Fibroblast of skin of right quadriceps (primary cell): ENCODE measurements around the gene PCDHGB7.
"Not testable (repeated sequence)": the region's sequence is repeated elsewhere in the genome, so short reads cannot be mapped to it uniquely, and the experiment has no call there.

Experiments used
- DNase-seq: peaks from one replicate; pipeline ENCODE4 v3.0.0-alpha.2; 2013

Gene PCDHGB7

DNA sequence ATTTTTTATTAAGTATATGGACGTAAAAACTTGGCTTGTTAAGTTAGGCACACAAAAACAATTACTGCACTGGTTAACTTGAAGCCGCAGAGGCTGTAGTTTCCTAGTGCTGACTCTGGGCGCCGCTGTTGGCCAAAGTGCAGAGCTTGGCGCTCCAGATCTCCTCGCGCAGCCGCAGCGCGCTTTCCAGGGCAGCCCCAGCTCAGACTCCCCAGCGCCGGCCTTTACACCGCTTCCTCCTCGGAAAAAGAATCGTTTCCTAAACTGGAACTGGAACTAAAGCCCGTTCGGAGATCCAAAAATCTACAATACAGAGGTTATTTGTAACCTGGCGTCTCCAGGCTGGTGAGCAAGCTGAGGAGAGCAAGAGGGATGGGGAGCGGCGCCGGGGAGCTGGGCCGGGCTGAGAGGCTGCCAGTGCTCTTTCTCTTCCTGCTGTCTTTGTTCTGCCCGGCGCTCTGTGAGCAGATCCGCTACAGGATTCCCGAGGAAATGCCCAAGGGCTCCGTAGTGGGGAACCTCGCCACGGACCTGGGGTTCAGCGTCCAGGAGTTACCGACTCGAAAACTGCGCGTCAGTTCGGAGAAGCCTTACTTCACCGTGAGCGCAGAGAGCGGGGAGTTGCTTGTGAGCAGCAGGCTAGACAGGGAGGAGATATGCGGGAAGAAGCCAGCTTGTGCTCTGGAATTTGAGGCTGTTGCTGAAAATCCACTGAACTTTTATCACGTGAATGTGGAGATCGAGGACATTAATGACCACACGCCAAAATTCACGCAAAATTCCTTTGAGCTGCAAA, 19.5 kb upstream of the PCDHGB7 start, which contains the start of gene PCDHGB5:
PCDHGB5 (plus strand) TSS at position 192 of the 796 bp plus-strand sequence; CDS start at position 373, 181 bp downstream.
- DNase-seq, result peak; percentile 61

DNA sequence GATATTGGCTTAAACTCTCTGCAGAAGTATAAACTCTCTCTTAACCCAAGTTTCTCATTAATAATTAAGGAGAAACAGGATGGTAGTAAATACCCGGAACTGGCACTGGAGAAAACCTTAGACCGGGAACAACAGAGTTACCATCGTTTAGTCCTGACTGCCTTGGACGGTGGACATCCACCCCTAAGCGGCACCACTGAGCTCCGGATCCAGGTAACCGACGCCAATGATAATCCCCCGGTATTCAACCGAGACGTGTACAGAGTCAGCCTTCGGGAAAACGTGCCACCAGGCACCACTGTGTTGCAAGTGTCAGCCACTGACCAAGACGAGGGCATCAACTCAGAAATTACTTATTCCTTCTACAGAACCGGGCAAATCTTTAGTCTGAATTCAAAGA, 18.9 kb upstream of the PCDHGB7 start:
- no peak for DNase-seq

DNA sequence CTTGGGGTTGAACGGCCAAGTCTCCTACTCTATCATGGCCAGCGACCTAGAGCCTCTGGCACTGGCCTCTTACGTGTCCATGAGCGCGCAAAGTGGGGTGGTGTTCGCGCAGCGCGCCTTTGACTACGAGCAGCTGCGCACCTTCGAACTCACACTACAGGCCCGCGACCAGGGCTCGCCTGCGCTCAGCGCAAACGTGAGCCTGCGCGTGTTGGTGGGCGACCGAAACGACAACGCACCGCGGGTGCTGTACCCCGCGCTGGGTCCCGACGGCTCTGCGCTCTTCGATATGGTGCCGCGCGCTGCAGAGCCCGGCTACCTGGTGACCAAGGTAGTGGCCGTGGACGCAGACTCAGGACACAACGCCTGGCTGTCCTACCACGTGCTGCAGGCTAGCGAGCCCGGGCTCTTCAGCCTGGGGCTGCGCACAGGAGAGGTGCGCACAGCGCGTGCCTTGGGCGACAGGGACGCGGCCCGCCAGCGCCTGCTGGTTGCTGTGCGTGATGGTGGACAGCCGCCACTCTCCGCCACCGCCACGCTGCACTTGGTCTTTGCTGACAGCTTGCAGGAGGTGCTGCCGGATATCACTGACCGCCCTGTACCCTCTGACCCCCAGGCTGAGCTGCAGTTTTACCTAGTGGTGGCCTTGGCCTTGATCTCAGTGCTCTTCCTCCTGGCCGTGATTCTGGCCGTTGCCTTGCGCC, 17.8 kb upstream of the PCDHGB7 start:
- DNase-seq, result no peak

DNA sequence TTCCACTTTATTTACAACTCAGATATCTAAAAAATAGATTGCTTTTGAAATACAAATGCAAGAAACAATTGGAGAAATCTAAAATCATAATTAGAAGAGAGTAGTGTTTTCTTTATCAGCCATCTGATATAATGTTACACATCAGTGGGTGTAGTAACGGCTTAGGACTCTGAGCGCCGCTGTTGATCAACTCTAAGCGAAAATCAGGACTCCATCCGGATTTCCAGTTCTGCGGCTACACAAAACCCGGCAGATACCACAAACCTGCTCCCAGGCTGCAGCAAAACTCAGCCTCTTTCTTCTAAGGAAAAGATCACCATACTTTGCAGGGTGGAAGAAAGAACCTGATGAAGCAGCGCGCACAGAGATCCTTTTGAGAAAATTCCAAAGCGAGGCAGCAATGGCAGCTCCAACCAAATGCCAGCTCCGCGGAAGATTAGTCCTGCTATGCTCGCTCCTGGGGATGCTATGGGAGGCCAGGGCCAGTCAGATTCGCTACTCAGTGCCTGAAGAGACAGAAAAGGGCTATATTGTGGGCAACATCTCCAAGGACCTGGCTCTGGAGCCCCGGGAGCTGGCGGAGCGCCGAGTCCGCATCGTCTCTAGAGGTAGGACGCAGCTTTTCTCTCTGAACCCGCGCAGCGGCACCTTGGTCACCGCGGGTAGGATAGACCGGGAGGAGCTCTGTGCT, 14.8 kb upstream of the PCDHGB7 start, which contains the start of gene PCDHGA9:
PCDHGA9 (plus strand) TSS at position 226 of the 691 bp plus-strand sequence; CDS start at position 401, 175 bp downstream.
- DNase-seq, result peak; percentile 35

DNA sequence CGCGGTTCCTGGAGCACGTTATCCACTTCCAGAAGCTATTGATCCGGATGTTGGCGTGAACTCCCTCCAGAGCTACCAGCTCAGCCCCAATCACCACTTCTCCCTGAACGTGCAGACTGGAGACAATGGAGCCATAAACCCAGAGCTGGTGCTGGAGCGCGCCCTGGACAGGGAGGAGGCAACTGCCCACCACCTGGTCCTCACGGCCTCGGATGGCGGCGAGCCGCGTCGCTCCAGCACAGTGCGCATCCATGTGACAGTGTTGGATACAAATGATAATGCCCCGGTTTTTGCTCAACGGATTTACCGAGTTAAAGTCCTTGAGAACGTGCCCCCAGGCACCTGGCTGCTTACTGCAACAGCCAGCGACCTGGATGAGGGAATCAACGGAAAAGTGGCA, 14.1 kb upstream of the PCDHGB7 start:
- DNase-seq, result no peak

DNA sequence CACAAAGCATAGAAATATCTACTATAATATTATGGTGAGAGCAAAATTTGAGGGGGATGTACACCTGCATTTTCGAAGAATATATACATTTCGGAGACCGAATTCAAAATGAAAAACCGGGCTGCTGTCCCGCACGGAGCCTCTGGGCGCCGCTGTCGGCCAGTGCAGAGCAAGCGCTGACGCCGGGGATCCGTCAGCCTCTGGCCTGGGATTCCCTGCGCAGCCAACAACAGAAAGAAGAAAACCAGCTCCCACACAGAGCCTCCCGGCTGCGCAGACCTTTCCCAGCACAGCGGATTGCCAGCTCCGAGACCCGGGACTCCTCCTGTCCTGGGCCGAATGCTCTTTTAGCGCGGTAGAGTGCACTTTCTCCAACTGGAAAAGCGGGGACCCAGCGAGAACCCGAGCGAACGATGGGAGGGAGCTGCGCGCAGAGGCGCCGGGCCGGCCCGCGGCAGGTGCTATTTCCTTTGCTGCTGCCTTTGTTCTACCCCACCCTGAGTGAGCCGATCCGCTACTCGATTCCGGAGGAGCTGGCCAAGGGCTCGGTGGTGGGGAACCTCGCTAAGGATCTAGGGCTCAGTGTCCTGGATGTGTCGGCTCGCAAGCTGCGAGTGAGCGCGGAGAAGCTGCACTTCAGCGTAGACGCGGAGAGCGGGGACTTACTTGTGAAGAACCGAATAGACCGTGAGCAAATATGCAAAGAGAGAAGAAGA, 9.5 kb upstream of the PCDHGB7 start, which contains the start of gene PCDHGB6:
PCDHGB6 (plus strand) TSS at position 232 of the 716 bp plus-strand sequence; CDS start at position 414, 182 bp downstream.
- DNase-seq, result peak; percentile 46

DNA sequence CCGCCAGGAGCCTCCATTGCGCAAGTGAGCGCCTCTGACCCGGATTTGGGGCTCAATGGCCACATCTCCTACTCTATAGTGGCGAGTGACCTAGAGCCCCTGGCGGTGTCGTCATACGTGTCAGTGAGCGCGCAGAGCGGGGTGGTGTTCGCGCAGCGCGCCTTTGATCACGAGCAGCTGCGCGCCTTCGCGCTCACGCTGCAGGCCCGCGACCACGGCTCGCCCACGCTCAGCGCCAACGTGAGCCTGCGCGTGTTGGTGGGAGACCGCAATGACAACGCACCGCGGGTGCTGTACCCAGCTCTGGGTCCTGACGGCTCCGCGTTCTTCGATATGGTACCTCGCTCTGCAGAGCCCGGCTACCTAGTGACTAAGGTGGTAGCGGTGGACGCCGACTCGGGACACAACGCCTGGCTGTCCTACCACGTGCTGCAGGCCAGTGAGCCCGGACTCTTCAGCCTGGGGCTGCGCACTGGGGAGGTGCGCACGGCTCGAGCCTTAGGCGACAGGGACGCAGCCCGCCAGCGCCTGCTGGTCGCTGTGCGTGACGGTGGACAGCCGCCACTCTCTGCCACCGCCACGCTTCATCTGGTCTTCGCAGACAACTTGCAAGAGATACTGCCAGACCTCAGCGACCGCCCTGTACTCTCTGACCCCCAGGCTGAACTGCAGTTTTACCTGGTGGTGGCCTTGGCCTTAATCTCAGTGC, 7.7 kb upstream of the PCDHGB7 start:
- no peak for DNase-seq

DNA sequence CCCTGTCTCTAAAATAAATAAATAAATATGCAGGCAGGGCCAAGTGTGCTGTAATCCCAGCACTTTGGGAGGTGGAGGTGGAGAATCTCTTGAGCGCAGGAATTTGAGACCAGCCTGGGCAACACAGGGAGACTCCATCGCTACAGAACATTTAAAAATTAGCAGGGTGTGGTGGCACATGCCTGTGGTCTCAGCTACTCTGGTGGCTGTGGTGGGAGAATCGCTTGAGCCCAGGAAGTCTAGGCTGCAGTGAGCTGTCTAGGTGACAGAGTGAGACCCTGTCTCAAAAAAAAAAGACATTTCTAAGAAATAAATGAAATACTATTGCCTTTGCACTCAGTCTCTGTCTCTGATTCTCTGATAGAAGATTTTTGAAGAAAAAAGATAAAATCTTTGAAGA, 5.9 kb upstream of the PCDHGB7 start:
- no peak for DNase-seq

DNA sequence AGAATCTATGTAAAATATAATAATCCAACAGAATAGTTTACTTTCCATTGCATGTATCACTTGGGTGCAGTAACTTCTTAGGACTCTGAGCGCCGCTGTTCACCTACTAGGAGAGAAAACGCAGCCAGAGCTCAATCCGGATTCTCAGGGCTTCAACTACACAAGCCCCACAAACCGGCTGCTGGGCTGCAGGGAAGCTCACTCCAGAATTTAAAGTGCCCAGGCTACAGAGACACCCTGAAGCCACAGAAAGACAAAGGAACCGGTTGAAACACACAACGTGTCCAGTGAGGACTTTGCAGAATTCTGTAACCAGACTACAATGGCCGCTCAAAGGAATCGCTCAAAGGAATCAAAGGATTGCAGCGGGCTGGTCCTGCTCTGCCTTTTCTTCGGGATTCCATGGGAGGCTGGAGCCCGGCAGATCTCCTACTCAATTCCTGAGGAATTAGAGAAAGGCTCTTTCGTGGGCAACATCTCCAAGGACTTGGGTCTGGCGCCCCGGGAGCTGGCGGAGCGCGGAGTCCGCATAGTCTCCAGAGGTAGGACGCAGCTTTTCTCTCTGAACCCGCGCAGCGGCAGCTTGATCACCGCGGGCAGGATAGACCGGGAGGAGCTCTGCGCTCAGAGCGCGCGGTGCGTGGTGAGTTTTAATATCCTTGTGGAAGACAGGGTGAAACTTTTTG, 4.5 kb upstream of the PCDHGB7 start, which contains the start of gene PCDHGA10:
PCDHGA10 (plus strand) TSS at position 134 of the 686 bp plus-strand sequence; CDS start at position 323, 189 bp downstream.
- DNase-seq, result peak; percentile 75

DNA sequence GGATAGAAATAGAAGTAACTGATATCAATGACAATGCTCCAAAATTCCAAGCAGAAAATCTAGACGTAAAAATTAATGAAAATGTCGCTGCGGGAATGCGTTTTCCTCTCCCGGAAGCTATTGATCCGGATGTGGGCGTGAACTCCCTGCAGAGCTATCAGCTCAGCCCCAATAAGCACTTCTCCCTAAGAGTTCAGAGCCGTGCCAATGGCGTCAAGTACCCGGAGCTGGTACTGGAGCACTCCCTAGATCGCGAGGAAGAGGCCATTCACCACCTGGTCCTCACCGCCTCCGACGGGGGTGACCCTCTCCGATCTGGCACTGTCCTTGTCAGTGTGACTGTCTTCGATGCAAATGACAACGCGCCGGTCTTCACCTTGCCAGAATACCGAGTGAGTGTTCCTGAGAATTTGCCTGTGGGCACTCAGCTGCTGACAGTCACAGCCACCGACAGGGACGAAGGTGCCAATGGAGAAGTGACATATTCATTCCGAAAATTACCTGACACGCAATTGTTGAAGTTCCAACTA, 3.9 kb upstream of the PCDHGB7 start:
- no peak for DNase-seq

DNA sequence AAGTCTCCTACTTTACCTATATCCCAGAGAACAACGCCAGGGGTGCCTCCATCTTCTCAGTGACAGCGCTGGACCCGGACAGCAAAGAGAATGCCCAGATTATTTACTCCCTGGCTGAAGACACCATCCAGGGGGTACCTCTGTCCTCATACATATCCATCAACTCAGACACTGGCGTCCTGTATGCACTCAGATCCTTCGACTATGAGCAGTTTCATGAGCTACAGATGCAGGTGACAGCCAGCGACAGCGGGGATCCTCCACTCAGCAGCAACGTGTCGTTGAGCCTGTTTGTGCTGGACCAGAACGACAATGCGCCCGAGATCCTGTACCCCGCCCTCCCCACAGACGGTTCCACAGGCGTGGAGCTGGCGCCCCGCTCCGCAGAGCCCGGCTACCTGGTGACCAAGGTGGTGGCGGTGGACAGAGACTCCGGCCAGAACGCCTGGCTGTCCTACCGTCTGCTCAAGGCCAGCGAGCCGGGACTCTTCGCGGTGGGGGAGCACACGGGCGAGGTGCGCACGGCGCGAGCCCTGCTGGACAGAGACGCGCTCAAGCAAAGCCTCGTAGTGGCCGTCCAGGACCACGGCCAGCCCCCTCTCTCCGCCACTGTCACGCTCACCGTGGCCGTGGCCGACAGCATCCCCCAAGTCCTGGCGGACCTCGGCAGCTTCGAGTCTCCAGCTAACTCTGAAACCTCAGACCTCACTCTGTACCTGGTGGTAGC, 2.8 kb upstream of the PCDHGB7 start:
- not testable (repeated sequence) for DNase-seq

DNA sequence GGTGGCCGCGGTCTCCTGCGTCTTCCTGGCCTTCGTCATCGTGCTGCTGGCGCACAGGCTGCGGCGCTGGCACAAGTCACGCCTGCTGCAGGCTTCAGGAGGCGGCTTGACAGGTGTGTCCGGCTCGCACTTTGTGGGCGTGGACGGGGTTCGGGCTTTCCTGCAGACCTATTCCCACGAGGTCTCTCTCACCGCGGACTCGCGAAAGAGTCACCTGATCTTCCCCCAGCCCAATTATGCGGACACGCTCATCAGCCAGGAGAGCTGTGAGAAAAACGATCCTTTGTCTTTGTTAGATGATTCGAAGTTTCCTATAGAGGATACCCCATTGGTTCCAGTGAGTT, 2.2 kb upstream of the PCDHGB7 start:
- DNase-seq, result not testable (repeated sequence)

DNA sequence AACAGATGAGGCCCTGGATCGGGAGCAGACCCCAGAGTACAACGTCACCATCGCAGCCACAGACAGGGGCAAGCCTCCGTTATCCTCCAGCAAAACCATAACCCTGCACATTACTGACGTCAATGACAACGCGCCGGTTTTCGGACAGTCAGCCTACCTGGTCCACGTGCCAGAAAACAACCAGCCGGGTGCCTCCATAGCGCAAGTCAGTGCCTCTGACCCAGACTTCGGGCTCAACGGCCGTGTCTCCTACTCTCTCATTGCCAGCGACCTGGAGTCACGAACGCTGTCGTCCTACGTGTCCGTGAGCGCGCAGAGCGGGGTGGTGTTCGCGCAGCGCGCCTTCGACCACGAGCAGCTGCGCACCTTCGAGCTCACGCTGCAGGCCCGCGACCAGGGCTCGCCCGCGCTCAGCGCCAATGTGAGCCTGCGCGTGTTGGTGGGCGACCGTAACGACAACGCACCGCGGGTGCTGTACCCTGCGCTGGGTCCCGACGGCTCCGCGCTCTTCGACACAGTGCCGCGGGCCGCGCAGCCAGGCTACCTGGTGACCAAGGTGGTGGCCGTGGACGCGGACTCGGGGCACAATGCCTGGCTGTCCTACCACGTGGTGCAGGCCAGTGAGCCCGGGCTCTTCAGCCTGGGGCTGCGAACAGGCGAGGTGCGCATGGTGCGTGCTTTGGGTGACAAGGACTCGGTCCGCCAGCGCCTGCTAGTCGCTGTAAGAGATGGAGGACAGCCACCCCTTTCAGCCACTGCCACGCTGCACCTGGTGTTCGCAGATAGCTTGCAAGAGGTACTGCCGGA, 1.8 kb downstream of the PCDHGB7 start:
- no peak for DNase-seq

DNA sequence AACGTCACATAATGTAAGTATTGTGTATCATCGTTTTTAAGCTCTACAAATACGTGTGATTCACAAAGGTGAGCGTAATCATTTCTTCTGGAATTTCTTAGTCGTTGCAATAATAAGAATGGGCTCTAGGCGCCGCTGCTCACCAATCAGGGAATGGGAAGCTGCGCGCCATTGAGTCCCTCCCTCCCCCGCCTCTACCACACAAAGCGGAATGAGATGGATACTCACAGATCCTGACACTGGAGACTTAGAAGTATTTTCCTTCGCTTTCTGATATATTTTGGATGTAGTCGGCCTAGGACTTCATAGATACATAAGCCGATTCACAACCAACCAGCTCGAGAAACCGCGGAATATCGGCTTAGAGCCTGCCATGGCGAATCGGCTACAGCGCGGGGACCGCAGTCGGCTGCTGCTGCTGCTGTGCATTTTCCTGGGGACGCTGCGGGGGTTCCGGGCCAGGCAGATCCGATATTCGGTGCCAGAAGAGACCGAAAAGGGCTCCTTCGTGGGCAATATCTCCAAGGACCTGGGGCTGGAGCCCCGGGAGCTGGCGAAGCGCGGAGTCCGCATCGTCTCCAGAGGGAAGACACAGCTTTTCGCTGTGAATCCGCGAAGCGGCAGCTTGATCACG, 3.5 kb downstream of the PCDHGB7 start, which contains the start of gene PCDHGA11:
PCDHGA11 (plus strand) TSS at position 197 of the 634 bp plus-strand sequence; CDS start at position 374, 177 bp downstream.
- DNase-seq, result peak; percentile 74

DNA sequence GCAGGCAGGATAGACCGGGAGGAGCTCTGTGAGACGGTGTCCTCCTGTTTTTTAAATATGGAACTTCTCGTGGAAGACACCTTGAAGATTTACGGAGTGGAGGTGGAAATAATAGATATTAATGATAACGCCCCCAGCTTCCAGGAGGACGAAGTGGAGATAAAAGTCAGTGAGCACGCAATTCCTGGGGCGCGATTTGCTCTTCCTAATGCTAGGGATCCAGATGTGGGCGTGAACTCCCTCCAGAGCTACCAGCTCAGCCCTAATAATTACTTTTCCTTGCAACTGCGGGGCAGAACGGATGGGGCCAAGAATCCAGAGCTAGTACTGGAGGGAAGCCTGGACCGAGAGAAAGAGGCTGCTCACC, 4.0 kb downstream of the PCDHGB7 start:
- no peak for DNase-seq

DNA sequence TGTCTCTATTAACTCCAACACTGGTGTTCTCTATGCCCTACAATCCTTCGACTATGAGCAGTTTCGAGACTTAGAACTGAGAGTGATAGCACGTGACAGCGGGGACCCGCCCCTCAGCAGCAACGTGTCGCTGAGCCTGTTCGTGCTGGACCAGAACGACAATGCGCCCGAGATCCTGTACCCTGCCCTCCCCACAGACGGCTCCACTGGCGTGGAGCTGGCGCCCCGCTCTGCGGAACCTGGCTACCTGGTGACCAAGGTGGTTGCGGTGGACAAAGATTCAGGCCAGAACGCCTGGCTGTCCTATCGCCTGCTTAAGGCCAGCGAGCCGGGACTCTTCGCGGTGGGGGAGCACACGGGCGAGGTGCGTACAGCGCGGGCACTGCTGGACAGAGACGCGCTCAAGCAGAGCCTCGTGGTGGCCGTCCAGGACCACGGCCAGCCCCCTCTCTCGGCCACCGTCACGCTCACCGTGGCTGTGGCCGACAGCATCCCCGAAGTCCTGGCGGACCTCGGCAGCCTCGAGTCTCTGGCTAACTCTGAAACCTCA, 5.3 kb downstream of the PCDHGB7 start:
- DNase-seq, result no peak

DNA sequence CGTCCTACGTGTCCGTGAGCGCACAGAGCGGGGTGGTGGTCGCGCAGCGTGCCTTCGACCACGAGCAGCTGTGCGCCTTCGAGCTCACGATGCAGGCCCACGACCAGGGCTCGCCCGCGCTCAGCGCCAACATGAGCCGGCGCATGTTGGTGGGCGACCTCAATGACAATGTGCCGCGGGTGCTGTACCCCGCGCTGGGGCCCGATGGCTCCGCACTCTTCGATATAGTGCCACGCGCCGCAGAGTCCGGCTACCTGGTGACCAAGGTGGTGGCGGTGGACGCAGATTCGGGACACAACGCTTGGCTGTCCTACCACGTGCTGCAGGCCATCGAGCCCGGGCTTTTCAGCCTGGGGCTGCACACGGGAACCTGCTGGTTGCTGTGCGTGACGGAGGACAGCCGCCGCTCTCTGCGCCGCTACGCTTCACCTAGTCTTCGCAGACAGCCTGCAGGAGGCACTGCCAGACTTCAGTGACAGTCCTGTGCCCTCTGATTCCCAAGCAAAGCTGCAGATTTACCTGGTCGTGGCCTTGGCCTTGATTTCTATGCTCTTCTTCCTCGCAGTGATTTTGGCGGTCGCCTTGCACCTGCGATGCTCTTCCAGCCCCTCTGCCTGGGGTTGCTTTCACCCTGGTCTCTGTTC, 10.4 kb downstream of the PCDHGB7 start:
- DNase-seq, result no peak
